Glomerular visceral epithelial cell (primary cell): ENCODE data around the gene PCNP.
"Not testable (repeated sequence)": the region's sequence is repeated elsewhere in the genome, so short reads cannot be mapped to it uniquely, and the experiment has no call there.

ENCODE experiments used
- DNase-seq: peaks from one replicate; pipeline ENCODE4 v3.0.0-alpha.2; 2016; ENCODE audit errors: extremely low spot score

PCNP gene

DNA sequence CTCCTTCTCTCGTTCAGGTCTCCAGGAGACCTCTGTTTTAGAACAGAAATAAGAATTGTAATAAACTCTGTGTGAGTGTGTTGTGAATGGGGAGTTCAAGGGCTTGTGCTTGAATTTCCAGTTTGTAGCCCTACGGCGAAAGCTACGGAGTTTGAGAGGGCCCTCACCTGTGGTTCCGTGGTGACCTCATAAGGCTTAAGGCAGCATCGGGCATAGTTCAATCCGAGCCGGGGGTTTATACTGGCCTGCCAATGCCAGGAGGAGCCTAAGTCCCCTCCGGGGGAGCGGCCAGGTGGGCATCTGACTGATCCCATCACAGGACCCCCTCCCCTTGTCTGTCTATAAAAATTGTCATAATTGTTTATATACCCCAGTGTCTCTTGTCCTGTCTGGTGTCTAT, 59.2 kb downstream of the PCNP start:
- no peak for DNase-seq

DNA sequence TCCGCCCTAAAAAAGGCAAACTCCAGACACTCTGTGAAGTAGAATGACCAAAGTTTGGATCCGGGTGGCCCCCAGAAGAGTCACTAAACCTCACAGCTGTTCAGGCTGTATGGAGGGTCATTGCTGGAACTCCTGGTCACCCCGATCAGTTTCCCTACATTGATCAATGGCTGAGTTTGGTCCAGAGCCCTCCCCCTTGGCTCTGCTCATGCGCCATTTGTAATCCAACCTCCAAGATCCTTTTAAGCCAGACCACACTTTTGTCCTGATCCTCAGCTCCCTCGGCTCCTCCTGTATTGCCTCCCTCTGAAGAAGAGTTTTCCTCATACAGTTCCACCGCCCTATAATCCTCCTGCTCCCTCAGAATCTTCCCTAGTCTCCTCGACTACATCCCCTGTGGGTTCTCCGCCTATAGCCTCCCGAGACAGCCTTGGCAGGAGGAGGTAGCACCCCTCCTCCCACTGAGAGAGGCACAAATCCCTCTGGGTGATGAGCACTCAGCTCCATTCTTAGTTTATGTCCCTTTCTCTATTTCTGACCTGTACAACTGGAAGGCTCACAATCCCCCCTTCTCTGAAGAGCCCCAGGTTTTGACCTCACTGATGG, 60.7 kb downstream of the PCNP start:
- DNase-seq: no peak

DNA sequence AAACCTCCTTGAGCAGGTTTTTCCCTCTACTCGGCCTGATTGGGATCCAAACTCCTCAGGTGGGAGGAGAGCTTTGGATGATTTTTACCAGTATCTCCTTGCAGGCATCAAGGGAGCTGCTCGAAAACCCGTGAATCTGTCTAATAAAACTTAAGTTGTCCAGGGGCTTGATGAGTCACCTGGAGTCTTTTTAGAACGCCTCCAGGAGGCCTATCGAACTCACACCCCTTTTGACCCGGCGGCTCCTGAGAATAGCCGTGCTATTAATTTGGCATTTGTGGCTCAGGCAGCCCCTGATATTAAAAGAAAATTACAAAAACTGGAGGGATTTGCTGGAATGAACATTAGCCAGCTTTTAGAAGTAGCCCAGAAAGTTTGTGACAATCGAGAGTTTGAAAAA, 61.4 kb downstream of the PCNP start:
- no peak for DNase-seq

DNA sequence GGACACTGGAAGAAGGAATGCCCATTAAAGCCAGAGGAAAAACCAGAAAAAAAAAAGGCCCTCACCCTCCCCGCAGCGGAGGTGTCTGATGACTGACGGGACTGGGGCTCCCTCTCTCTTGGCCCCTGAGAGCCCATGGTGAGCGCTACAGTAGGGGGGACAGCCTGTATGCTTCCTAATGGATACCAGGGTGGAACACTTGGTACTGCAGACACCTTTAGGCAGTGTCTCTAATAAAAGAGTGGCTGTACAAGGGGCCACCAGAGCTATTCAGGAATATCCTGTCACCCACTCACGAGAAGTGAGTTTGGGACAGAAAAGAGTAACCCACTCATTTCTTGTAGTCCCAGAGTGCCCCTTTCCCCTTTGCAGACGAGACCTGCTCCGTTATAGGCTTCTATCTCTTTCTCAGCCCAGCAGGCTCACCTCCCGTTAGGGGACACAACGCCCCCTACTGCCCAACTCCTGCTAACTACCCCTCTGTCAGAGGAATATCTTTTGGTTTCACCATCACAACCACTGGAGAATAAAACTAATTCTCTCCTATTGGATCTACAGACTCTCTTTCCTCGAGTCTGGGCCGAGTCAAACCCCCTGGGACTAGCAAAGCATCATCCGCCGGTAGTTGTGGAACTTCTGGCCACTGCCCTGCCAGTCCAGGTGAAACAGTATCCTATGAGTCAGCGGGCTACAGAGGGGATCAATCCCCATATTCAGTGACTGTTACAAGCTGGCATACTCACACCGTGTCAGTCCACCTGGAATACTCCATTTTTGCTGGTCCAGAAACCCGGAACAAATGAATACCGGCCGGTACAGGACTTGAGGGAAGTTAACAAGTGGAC, 62.2 kb downstream of the PCNP start:
- DNase-seq: peak; percentile 44

DNA sequence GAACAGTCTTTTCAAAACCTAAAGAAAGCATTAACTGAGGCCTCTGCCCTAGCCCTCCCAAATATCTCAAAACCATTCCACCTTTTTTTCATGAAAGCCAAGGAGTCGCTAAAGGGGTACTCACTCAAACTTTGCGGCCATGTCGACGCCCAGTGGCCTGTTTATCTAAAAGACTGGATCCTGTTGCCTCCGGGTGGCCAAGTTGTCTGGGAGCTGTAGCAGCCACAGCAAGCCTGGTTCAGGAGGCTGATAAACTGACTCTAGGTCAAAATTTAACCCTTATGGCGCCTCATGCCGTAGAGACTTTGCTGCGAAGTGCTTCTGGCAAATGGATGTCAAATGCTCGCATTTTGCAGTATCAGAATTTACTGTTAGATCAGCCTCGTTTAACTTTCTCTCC, 63.5 kb downstream of the PCNP start:
- no peak for DNase-seq

DNA sequence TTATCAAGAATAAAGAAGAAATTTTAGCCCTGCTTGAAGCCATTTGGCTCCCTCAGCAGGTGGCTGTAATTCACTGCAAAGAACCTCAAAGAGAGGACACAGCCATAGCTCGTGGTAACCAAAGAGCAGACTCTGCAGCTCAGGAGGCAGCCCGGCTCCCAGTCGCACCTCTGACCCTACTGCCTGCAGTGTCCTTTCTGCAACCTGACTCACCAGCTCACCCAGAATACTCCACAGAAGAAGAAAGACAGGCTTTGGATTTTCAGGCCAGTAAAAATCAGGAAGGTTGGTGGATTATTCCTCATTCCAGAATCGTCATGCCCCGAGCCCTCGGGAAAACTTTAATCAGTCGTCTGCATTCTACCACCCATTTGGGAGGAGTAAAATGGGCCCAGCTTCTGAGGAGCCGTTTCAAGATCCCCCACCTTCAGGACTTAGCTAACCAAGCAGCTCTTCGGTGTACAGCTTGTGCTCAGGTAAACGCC, 64.3 kb downstream of the PCNP start:
- no peak for DNase-seq

DNA sequence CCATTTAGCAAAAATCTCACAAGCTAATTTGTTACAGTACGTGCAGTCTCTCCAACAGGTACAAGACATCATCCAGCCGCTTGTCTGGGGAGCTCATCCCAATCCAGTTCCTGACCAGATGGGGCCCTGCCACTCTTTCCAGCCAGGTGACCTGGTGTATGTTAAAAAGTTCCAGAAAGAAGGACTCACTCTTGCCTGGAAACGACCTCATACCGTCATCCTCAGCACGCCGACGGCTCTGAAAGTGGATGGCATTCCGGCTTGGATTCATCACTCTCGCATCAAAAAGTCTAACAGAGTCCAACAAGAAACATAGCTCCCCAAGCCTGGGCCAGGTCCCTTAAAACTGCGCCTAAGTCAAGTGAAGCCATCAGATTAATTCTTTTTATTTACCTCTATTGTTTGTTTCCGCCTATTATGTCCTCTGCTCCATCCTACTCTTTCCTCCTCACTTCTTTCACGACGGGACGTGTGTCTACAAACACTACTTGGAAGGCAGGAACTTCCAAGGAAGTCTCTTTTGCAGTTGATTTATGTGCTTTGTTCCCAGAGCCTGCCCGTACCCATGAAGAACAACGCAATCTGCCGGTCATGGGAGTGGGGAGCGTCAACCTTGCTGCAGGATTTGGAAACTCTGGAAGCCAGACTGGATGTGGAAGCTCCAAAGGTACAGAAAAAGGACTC, 65.4 kb downstream of the PCNP start:
- DNase-seq: no peak

DNA sequence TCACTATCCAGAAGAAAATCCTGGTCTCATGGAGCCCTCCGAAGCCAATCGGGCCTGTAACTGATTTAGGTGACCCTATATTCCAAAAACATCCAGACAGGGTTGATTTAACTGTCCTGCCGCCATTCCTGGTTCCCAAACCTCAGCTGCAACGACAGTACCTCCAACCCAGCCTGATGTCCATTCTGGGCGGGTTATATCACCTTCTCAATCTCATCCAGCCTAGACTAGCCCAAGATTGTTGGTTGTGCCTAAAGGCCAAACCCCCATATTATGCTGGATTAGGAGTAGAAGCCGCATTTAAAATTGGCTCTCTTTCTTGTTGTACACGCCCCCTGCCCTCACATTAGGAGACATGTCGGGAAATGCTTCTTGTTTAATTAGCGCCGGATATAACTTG, 66.3 kb downstream of the PCNP start:
- no peak for DNase-seq

DNA sequence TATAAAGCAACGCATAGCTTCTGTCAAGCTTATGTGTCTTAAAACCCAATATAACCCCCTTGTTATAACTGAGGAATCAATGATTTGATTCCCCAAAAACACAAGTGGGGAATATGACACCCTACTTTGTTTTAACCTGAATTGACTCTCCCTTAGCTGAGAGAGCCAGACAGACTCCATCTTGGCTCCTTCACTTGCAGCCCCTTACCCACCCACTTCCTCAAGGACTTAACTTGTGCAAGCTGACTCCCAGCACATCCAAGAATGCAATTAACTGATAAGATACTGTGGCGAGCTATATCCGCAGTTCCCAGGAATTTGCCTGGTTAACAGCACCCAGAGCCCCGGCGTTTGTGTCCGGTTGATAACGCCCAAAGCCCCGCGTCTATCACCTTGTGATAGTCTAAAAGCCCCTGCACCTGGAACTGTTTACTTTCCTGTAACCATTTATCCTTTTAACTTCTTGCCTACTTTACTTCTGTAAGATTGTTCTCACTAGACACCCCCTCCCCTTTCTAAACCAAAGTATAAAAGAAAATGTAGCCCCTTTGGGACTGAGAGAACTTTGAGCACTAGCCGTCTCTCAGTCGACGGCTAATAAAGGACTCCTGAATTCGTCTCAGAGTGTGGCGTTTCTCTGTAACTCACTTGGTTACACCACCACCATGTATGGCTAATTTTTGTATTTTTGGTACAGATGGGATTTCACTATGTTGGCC, 67.6 kb downstream of the PCNP start:
- DNase-seq: not testable (repeated sequence)

DNA sequence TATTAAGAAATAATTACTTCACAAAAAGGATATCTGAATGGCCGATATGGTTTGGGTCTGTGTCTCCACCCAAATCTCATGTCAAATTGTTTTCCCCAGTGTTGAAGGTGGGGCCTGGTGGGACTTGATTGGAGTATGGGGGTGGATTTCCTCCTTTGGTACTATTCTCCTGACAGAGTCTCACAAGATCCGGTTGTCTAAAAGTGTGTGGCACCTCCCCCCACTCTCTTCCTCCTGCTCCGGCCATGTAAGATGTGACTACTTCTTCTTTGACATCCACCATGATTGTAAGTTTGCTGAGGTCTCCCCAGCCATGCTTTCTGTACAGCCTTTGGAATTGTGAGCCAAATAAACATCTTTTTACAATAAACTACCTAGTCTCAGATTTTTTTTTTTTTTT, 68.5 kb downstream of the PCNP start:
- DNase-seq: no peak

DNA sequence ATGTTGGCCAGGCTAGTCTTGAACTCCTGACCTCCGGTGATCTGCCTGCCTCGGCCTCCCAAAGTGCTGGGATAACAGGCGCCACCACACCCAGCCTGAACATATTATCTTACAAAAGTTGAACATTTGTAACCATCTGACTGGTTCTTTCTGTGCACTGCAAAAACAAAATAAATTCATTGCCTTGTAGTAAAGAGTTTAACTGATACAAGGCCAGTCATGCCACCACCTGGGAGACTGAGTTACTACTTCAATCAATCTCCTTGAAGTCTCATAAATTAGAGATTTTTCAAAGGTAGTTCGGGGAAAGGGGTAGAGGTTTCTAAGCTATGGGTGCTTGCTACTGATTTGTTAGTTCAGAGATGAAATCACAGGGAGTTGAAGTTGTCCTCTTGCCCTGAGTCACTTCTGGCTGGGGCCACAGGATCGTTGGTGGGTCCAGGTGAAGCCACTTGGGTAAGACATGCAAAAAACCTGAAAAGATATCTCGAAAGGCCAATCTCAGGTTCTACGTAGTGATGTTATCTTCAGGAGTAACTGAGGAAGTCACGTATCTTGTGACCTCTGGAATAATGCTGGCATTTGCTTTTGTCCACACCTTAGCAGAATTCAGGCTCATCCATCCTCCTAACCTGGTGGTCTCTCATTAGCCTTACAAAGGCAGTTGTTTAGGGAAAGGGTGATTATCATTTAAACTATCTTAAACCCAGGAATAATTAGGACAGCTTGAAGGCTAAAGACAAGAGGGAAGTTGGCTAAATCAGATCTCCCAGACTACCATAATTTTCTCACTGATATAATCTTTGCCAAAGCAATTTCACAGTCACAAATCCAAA, 69.2 kb downstream of the PCNP start:
- no peak for DNase-seq
